WTC11 (cell line): Measurements from ENCODE around the gene BMPR2. TPM values are rescaled to one million over a fixed set of nuclear protein-coding genes. Genes with fewer than 3 reads are reported as not detected.

Experiments used
- ATAC-seq: fragments of 200-7000 bp; cut with Tn5 transposase; 2 replicates; pipeline ENCODE4 v1.10.0; 2021; ENCODE audit warnings: mild to moderate bottlenecking, moderate library complexity
- CTCF ChIA-PET: fragments of 300-600 bp; sonication (Branson Sonifier 250); formaldehyde crosslinking; loops from one replicate; lab custom pipeline; 2021; ENCODE audit warnings: antibody characterized with exemption; lab: Charles Lee
- POLR2A ChIA-PET: fragments of 350-600 bp; sonication (Branson Sonifier 250); formaldehyde crosslinking; loops from one replicate; lab custom pipeline; 2021; ENCODE audit warnings: antibody characterized with exemption; lab: Charles Lee
- DNase-seq: peaks from one replicate; pipeline ENCODE4 v3.0.0; 2021; ENCODE audit warnings: low spot score
- H3K27ac Mint-ChIP-seq: 2 replicates; pipeline ENCODE4 v1.8.0; 2021; ENCODE audit warnings: mixed read lengths
- H3K27me3 Mint-ChIP-seq: 2 replicates; pipeline ENCODE4 v1.8.0; 2021; ENCODE audit warnings: low read depth, mild to moderate bottlenecking, moderate library complexity, mixed read lengths
- H3K36me3 Mint-ChIP-seq: 2 replicates; pipeline ENCODE4 v1.8.0; 2021; ENCODE audit warnings: mixed read lengths
- H3K4me1 Mint-ChIP-seq: 2 replicates; pipeline ENCODE4 v1.8.0; 2022; ENCODE audit warnings: mixed read lengths
- H3K4me3 Mint-ChIP-seq: 2 replicates; pipeline ENCODE4 v1.8.0; 2021; ENCODE audit warnings: mild to moderate bottlenecking, moderate library complexity, mixed read lengths
- H3K9me3 Mint-ChIP-seq: 2 replicates; pipeline ENCODE4 v1.8.0; 2021; ENCODE audit warnings: mixed read lengths
- AFF4 ChIP-seq: sonication (generic); formaldehyde crosslinking; IDR thresholded peaks from 2 replicates; pipeline ENCODE4 v1.8.1; 2023; ENCODE audit warnings: mild to moderate bottlenecking, missing genetic modification reagents, borderline replicate concordance
- CBFB ChIP-seq: sonication (generic); formaldehyde crosslinking; IDR thresholded peaks from 2 replicates; pipeline ENCODE4 v1.8.1; 2022; ENCODE audit warnings: mild to moderate bottlenecking, low read depth, missing genetic modification reagents
- CREB1 ChIP-seq: sonication (generic); formaldehyde crosslinking; IDR thresholded peaks from 2 replicates; pipeline ENCODE4 v1.8.0; 2023; ENCODE audit warnings: mild to moderate bottlenecking, missing genetic modification reagents
- CTCF ChIP-seq: fragments of 200-600 bp; IDR thresholded peaks from 2 replicates; pipeline ENCODE4 v1.8.0; 2022; ENCODE audit warnings: antibody characterized with exemption
- E2F4 ChIP-seq: sonication (generic); formaldehyde crosslinking; IDR thresholded peaks from 2 replicates; pipeline ENCODE4 v1.8.1; 2022; ENCODE audit warnings: low read depth, mild to moderate bottlenecking, moderate library complexity, missing genetic modification reagents, borderline replicate concordance
- GABPB1 ChIP-seq: sonication (generic); formaldehyde crosslinking; IDR thresholded peaks from 2 replicates; pipeline ENCODE4 v1.8.1; 2023; ENCODE audit warnings: mild to moderate bottlenecking, missing genetic modification reagents
- HMGA2 ChIP-seq: fragments of 250-450 bp; sonication (Bioruptor Pico); IDR thresholded peaks from 2 replicates; pipeline ENCODE4 v1.4.0; 2021; ENCODE audit warnings: mild to moderate bottlenecking, moderate library complexity
- HMGXB4 ChIP-seq: sonication (generic); formaldehyde crosslinking; IDR thresholded peaks from 2 replicates; pipeline ENCODE4 v1.8.1; 2023; ENCODE audit warnings: mild to moderate bottlenecking, moderate library complexity, missing genetic modification reagents
- MXD4 ChIP-seq: fragments of 250-450 bp; sonication (Bioruptor Pico); IDR thresholded peaks from 2 replicates; pipeline ENCODE4 v1.8.0; 2021; ENCODE audit warnings: mild to moderate bottlenecking, moderate library complexity, borderline replicate concordance
- MYBL2 ChIP-seq: sonication (generic); formaldehyde crosslinking; IDR thresholded peaks from 2 replicates; pipeline ENCODE4 v1.8.1; 2023; ENCODE audit warnings: mild to moderate bottlenecking, moderate library complexity, missing genetic modification reagents
- OVOL2 ChIP-seq: fragments of 250-450 bp; sonication (Bioruptor Pico); IDR thresholded peaks from 2 replicates; pipeline ENCODE4 v1.9.0; 2021; ENCODE audit warnings: mild to moderate bottlenecking, borderline replicate concordance
- PRRX2 ChIP-seq: fragments of 250-450 bp; sonication (Bioruptor Pico); IDR thresholded peaks from 2 replicates; pipeline ENCODE4 v1.8.0; 2021; ENCODE audit warnings: mild to moderate bottlenecking
- SMAD4 ChIP-seq: sonication (generic); formaldehyde crosslinking; IDR thresholded peaks from 2 replicates; pipeline ENCODE4 v1.8.0; 2022; ENCODE audit warnings: mild to moderate bottlenecking, missing genetic modification reagents
- ZBTB21 ChIP-seq: sonication (generic); formaldehyde crosslinking; IDR thresholded peaks from 2 replicates; pipeline ENCODE4 v1.8.1; 2023; ENCODE audit warnings: mild to moderate bottlenecking, missing genetic modification reagents, borderline replicate concordance
- ZMAT4 ChIP-seq: fragments of 250-450 bp; sonication (Bioruptor Pico); IDR thresholded peaks from 2 replicates; pipeline ENCODE4 v1.9.0; 2021; ENCODE audit warnings: mild to moderate bottlenecking
- ZNF121 ChIP-seq: sonication (generic); formaldehyde crosslinking; IDR thresholded peaks from 2 replicates; pipeline ENCODE4 v1.8.0; 2023; ENCODE audit warnings: missing genetic modification reagents
- ZNF317 ChIP-seq: sonication (generic); formaldehyde crosslinking; IDR thresholded peaks from 2 replicates; pipeline ENCODE4 v1.8.1; 2023; ENCODE audit warnings: low read depth, mild to moderate bottlenecking, moderate library complexity, missing genetic modification reagents, borderline replicate concordance
- ZNF396 ChIP-seq: fragments of 250-450 bp; sonication (Bioruptor Pico); IDR thresholded peaks from 2 replicates; pipeline ENCODE4 v1.8.0; 2021; ENCODE audit warnings: mild to moderate bottlenecking, moderate library complexity, borderline replicate concordance
- ZNF423 ChIP-seq: fragments of 250-450 bp; sonication (Bioruptor Pico); IDR thresholded peaks from 2 replicates; pipeline ENCODE4 v2.1.2; 2022; ENCODE audit warnings: mild to moderate bottlenecking, moderate library complexity
- ZNF532 ChIP-seq: fragments of 250-450 bp; sonication (Bioruptor Pico); IDR thresholded peaks from 2 replicates; pipeline ENCODE4 v1.9.0; 2021; ENCODE audit warnings: mild to moderate bottlenecking, borderline replicate concordance
- total RNA-seq: library from RNA; stranded (reverse); gene quantifications from 3 replicates; pipeline ENCODE4 v1.2.3, GENCODE V29; 2021

The BMPR2 gene
- total RNA-seq, 1 experiment from 2014 or later = 22.1 TPM

- ChIA-PET POLR2A (no interaction called here), CTCF (interaction anchor here (0.7 to 1.4 kb wide), 2 partner anchors 165 to 183 kb away, joined by 3 read pairs; no protein-coding TSS in a partner anchor)
- no peak overlapping the region for H3K4me3 Mint-ChIP-seq
- DNase-seq (peak; percentile 34), ATAC-seq (peak; percentile 82)
- H3K36me3 Mint-ChIP-seq = 0 out of 2 replicates have a peak, but pooled peaks cover 2% of the 10 kb centered on the region
- H3K27me3 Mint-ChIP-seq = no peaks in the 10 kb centered on the region
- peak overlapping the region; percentile 65 for H3K27ac Mint-ChIP-seq
- TF ChIP-seq GABPB1 (CRISPR knock-in tag) (peak; percentile 58), ZBTB21 (CRISPR knock-in tag) (no peak)
- peaks cover 49% of the 10 kb centered on the region for H3K4me1 Mint-ChIP-seq
- no peaks in the 10 kb centered on the region for H3K9me3 Mint-ChIP-seq
Observed at GRCh38 chr2:202494300-202495229, 118.4 kb downstream of the BMPR2 start.

- peak; percentile 64 for ATAC-seq
- peak; percentile 30 for DNase-seq
- H3K4me3 Mint-ChIP-seq = no peak overlapping the region
- ChIA-PET CTCF (interaction anchor here (0.7 to 1.4 kb wide), 2 partner anchors 166 to 184 kb away, joined by 3 read pairs; no protein-coding TSS in a partner anchor), POLR2A (no interaction called here)
- H3K4me1 Mint-ChIP-seq = peaks cover 50% of the 10 kb centered on the region
- H3K27ac Mint-ChIP-seq = peak overlapping the region; percentile 65; the same call in 1 of the 2 replicates
- no peaks in the 10 kb centered on the region for H3K9me3 Mint-ChIP-seq
- H3K27me3 Mint-ChIP-seq = no peaks in the 10 kb centered on the region
- 0 out of 2 replicates have a peak, but pooled peaks cover 2% of the 10 kb centered on the region for H3K36me3 Mint-ChIP-seq
- no peak for TF ChIP-seq ZNF423
- TF ChIP-seq PRRX2 (CRISPR knock-in tag) = no peak
- TF ChIP-seq ZNF396 (CRISPR knock-in tag) = no peak
- no peak for TF ChIP-seq MXD4 (CRISPR knock-in tag)
- no peak for TF ChIP-seq CREB1 (CRISPR knock-in tag)
- TF ChIP-seq SMAD4 (CRISPR knock-in tag) = no peak
- no peak for TF ChIP-seq E2F4 (CRISPR knock-in tag)
- no peak for TF ChIP-seq CTCF
- no peak for TF ChIP-seq HMGA2 (CRISPR knock-in tag)
- TF ChIP-seq MYBL2 (CRISPR knock-in tag) = no peak
- TF ChIP-seq OVOL2 (CRISPR knock-in tag) = no peak
- no peak for TF ChIP-seq ZNF121
- no peak for TF ChIP-seq ZMAT4
- TF ChIP-seq ZNF532 (CRISPR knock-in tag) = no peak
- TF ChIP-seq ZNF317 (CRISPR knock-in tag) = no peak
- TF ChIP-seq CBFB (CRISPR knock-in tag) = no peak
- TF ChIP-seq AFF4 = no peak
- no peak for TF ChIP-seq HMGXB4 (CRISPR knock-in tag)
Observed at GRCh38 chr2:202495230-202495604, 119.1 kb downstream of the BMPR2 start.
